Stimulated activated naive CD8-positive, alpha-beta T cell treated with anti-CD3 and anti-CD28 coated beads, Interleukin-15, Interleukin-2, amounts not matched to agents 100 ng/mL and 50 ng/mL, for 24 hours (primary cell): ENCODE data around the gene STOML2.

ENCODE experiments used
- H3K27ac Mint-ChIP-seq: one replicate; pipeline ENCODE4 v1.8.0; 2021; ENCODE audit warnings: mild to moderate bottlenecking, mixed read lengths
- H3K27me3 Mint-ChIP-seq: one replicate; pipeline ENCODE4 v1.8.0; 2021; ENCODE audit warnings: mixed read lengths
- H3K36me3 Mint-ChIP-seq: one replicate; pipeline ENCODE4 v1.8.0; 2021; ENCODE audit warnings: low read depth, mixed read lengths
- H3K4me1 Mint-ChIP-seq: one replicate; pipeline ENCODE4 v1.8.0; 2021; ENCODE audit warnings: low read depth, mixed read lengths
- H3K4me3 Mint-ChIP-seq: one replicate; pipeline ENCODE4 v1.8.0; 2021; ENCODE audit warnings: mild to moderate bottlenecking, mixed read lengths
- H3K9me3 Mint-ChIP-seq: one replicate; pipeline ENCODE4 v1.8.0; 2021; ENCODE audit warnings: mixed read lengths

STOML2 gene

GRCh38 chr9:35091536-35091935 lies 11.4 kb downstream of the STOML2 start:
- Mint-ChIP-seq H3K9me3 (no peaks in the 10 kb centered on the region), H3K4me3 (no peak overlapping the region), H3K36me3 (peaks cover 54% of the 10 kb centered on the region), H3K27ac (no peak overlapping the region), H3K27me3 (no peaks in the 10 kb centered on the region), H3K4me1 (peaks cover 22% of the 10 kb centered on the region)

- Mint-ChIP-seq H3K27me3 (no peaks in the 10 kb centered on the region), H3K9me3 (no peaks in the 10 kb centered on the region), H3K4me1 (peaks cover 4% of the 10 kb centered on the region), H3K27ac (no peak overlapping the region), H3K4me3 (no peak overlapping the region), H3K36me3 (peaks cover 54% of the 10 kb centered on the region)
Observed at GRCh38 chr9:35089434-35089833, 13.5 kb downstream of the STOML2 start.

DNA sequence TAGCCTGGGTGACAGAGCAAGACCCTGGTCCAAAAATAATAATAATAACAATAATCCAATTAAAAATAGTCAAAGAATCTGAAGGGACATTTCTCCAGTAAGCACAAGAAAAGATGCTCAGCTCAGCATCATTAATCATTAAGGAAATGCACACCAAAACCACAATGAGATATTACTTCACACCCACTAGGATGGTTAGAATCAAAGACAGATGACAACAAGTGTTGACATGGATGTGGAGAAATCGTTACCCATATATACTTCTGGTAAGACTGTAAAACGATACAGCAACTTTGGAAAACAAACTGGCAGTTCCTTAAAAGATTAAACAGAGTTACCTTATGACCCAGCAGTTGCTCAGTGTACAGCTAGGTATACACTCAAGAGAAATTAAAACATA lies 17.9 kb downstream of the STOML2 start:
- peaks cover 29% of the 10 kb centered on the region for H3K36me3 Mint-ChIP-seq
- H3K27me3 Mint-ChIP-seq, result no peaks in the 10 kb centered on the region
- no peaks in the 10 kb centered on the region for H3K9me3 Mint-ChIP-seq
- H3K27ac Mint-ChIP-seq, result no peak overlapping the region
- H3K4me3 Mint-ChIP-seq, result no peak overlapping the region
- peaks cover 4% of the 10 kb centered on the region for H3K4me1 Mint-ChIP-seq

GRCh38 chr9:35079426-35080341 lies 23.2 kb downstream of the STOML2 start, which contains the start of gene FANCG:
FANCG (minus strand) TSS chr9:35079942; CDS start chr9:35079524, 418 bp downstream.
- Mint-ChIP-seq H3K36me3 (peaks cover 28% of the 10 kb centered on the region), H3K27me3 (no peaks in the 10 kb centered on the region), H3K27ac (peak within 1 kb of the TSS; percentile 98), H3K4me1 (peaks cover 27% of the 10 kb centered on the region), H3K4me3 (peak within 1 kb of the TSS; percentile 90), H3K9me3 (no peaks in the 10 kb centered on the region)

DNA sequence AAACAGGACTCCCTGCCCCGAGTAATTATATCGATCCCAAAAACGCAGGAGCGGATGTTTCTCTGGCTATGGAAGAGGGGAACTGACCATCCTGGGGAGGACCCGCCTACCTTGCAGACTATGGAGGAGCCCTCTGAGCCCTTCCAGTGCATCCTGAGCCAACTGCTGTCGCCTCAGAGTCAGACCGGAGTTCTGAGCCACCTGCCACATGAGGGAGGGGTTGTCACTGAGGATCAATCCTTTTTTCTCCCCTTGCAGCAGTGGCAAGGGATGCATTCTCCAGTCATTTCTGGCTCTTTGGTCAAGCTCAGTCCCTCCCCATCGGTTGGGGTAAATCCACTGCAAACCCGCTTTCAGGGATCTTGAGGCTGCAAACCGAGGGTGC lies 23.9 kb downstream of the STOML2 start:
- Mint-ChIP-seq H3K4me3 (peak overlapping the region; percentile 90), H3K27me3 (no peaks in the 10 kb centered on the region), H3K27ac (peak overlapping the region; percentile 98), H3K9me3 (no peaks in the 10 kb centered on the region), H3K36me3 (peaks cover 35% of the 10 kb centered on the region), H3K4me1 (peaks cover 27% of the 10 kb centered on the region)

DNA sequence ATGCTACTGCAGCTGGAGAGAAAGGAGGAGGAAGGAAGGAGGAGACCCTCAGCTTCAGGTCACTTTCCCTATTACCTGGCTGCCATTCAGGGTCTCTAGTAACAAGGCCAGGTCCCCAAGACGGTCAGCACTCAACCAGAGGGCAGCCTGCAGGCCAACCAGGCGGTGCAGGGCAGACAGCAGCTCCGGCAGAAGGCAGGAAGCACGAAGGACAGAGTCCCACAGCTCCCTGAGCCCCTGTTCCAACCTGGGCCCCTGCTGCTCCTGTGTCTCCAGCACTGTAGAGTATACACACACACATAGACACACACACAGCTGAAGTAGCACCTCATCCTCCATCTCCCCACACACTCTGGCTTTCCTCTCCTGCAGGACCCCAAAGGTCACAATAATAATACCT lies 24.9 kb downstream of the STOML2 start:
- Mint-ChIP-seq H3K36me3 (peaks cover 41% of the 10 kb centered on the region), H3K27ac (no peak overlapping the region), H3K4me1 (peaks cover 37% of the 10 kb centered on the region), H3K27me3 (no peaks in the 10 kb centered on the region), H3K9me3 (no peaks in the 10 kb centered on the region), H3K4me3 (peak overlapping the region; percentile 90)

DNA sequence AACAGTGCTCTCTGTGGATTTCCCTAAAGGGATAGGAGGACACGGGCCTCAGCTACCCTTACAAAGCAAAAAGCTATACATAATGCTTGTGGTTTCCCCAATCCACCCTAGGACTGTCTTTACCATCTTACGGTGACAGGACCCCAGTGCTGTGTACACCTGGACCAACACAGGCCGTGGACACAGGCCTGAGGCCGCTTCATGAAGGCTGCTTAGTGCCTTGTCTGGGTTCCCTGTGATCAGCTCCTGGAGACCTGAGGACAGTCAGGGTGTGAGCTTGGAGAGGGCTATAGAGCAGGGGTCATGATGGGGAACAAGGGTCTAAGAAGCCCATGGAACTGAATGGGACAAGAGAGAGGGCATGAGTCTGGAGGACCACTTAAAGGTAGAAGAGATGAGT lies 26.1 kb downstream of the STOML2 start:
- Mint-ChIP-seq H3K27me3 (no peaks in the 10 kb centered on the region), H3K4me1 (peaks cover 43% of the 10 kb centered on the region), H3K27ac (no peak overlapping the region), H3K9me3 (no peaks in the 10 kb centered on the region), H3K36me3 (peaks cover 41% of the 10 kb centered on the region), H3K4me3 (no peak overlapping the region)

DNA sequence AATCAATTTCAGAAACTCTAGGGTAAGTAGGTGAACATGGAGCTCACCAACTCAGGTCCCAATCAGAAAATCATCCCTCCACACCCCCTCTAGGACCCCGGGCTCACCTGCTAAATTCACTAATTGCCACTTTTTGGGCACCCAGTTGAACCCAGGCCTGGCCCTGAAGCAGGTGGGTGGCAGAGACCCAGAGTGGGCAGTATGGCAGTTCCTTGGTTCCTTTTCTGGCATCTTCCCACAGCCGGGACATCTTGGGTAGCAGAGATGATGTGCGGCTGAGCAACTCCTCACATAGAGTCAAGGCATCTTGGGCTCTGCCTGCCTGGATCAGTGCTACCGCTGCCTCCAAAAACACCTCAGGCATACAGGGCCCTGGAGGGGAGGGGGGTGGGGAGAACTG lies 27.6 kb downstream of the STOML2 start:
- H3K9me3 Mint-ChIP-seq, result no peaks in the 10 kb centered on the region
- peaks cover 49% of the 10 kb centered on the region for H3K4me1 Mint-ChIP-seq
- H3K4me3 Mint-ChIP-seq, result no peak overlapping the region
- no peaks in the 10 kb centered on the region for H3K27me3 Mint-ChIP-seq
- peaks cover 54% of the 10 kb centered on the region for H3K36me3 Mint-ChIP-seq
- H3K27ac Mint-ChIP-seq, result no peak overlapping the region

DNA sequence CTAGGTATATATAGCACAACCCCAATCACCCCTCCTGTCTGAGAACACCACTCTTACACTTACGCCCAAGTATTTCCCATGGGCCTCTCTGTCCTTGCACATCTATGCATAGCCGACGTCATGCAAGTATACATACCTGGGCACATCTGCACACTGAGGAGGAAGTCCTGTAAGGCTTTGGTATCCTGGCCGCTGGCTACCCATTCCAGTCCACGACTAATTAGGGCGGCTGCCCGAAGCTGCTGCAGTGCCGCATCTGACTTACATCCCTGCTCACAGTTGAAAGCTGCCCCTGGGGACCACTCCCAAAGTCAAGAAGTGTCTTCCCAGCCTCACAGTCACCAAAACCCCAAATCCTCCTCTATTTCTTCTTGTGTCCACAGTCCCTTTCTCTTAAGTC lies 28.1 kb downstream of the STOML2 start:
- peaks cover 50% of the 10 kb centered on the region for H3K4me1 Mint-ChIP-seq

DNA sequence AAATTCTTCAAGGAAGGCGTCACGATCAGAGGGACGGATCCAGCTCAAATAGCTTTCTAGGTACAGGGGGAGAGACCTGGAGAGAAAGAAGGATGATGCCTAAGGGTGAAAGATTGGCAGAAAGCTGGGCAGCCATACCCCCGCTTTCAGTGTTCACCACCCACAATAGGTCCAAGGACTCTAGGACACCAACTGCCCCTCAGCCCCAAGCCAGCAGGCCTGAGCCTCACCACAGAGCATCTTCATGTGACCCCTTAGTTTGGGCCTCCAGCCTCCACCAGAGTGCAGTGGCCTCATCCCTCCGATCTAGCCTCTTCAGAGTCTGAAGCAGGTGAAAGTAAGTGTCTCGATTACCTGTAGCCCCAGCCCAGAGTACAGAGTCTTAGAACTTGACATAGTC lies 28.8 kb downstream of the STOML2 start:
- Mint-ChIP-seq H3K27ac (no peak overlapping the region), H3K27me3 (no peaks in the 10 kb centered on the region), H3K4me3 (no peak overlapping the region), H3K4me1 (peaks cover 55% of the 10 kb centered on the region), H3K9me3 (no peaks in the 10 kb centered on the region), H3K36me3 (peaks cover 66% of the 10 kb centered on the region)

More for the DNA sequence above, 28.1 kb downstream of the STOML2 start:
- peaks cover 60% of the 10 kb centered on the region for H3K36me3 Mint-ChIP-seq
- no peaks in the 10 kb centered on the region for H3K27me3 Mint-ChIP-seq
- H3K4me3 Mint-ChIP-seq, result no peak overlapping the region
- no peaks in the 10 kb centered on the region for H3K9me3 Mint-ChIP-seq
- H3K27ac Mint-ChIP-seq, result peak overlapping the region; percentile 3

DNA sequence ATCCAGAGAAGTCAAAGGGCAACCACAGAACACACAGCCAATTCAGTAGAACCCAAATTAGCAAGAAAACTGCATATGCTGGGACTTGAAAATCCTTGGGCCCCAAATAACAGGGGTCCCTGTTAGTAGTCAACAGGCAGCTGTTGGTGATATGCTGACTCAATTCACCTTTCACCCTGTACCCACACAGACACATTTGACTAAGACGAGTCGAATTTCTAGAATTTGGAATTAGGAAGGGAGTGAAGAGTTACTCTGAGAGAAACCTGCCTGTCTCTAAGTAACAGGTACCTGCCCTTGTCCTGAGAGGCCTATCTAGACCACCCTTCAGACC lies 29.7 kb downstream of the STOML2 start:
- Mint-ChIP-seq H3K4me1 (peaks cover 56% of the 10 kb centered on the region), H3K27me3 (no peaks in the 10 kb centered on the region), H3K4me3 (peak overlapping the region; percentile 96), H3K27ac (peak overlapping the region; percentile 95), H3K36me3 (peaks cover 69% of the 10 kb centered on the region), H3K9me3 (no peaks in the 10 kb centered on the region)

- Mint-ChIP-seq H3K4me3 (peak within 1 kb of the TSS; percentile 96), H3K36me3 (peaks cover 73% of the 10 kb centered on the region), H3K27me3 (no peaks in the 10 kb centered on the region), H3K4me1 (peaks cover 57% of the 10 kb centered on the region), H3K9me3 (no peaks in the 10 kb centered on the region), H3K27ac (peak within 1 kb of the TSS; percentile 96)
Observed at GRCh38 chr9:35072461-35073278, 30.3 kb downstream of the STOML2 start, which contains the start of gene VCP. VCP (minus strand) TSS chr9:35072625; CDS start chr9:35072353, 272 bp downstream.

DNA sequence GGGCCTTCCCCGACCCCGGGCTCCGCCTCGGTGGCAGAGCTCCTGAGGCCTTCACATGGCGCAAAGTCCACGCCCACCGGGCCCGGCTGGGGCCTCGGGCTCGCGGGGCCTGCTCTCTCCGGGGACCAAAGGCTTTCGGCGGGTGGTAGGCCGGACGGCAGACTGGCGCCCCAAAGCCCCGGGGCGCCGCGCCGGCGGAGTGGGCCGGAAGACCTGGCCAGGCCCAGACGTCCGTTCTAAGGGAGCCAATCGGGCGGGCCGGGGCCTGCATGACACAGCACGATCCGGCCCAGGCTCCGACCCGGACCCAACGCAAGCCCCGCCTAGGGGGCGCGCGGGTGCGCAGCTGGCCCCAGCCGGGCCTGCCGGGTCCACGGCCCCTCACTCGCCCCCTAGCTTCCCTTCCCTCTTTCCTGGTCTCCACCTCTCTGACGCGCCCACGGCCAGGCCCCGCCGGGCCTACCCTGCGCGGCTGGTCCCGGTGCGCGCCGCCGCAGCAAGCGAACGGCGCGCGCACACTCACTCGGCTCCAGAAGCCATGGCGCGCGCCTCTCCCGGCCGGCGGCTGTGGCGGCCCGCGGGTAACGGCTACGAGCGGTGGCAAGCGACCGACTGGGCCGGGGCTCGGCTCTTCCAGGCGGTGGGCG lies 31.0 kb downstream of the STOML2 start:
- Mint-ChIP-seq H3K9me3 (no peaks in the 10 kb centered on the region), H3K4me3 (peak overlapping the region; percentile 96), H3K27me3 (no peaks in the 10 kb centered on the region), H3K27ac (peak overlapping the region; percentile 96), H3K4me1 (peaks cover 58% of the 10 kb centered on the region), H3K36me3 (peaks cover 75% of the 10 kb centered on the region)

DNA sequence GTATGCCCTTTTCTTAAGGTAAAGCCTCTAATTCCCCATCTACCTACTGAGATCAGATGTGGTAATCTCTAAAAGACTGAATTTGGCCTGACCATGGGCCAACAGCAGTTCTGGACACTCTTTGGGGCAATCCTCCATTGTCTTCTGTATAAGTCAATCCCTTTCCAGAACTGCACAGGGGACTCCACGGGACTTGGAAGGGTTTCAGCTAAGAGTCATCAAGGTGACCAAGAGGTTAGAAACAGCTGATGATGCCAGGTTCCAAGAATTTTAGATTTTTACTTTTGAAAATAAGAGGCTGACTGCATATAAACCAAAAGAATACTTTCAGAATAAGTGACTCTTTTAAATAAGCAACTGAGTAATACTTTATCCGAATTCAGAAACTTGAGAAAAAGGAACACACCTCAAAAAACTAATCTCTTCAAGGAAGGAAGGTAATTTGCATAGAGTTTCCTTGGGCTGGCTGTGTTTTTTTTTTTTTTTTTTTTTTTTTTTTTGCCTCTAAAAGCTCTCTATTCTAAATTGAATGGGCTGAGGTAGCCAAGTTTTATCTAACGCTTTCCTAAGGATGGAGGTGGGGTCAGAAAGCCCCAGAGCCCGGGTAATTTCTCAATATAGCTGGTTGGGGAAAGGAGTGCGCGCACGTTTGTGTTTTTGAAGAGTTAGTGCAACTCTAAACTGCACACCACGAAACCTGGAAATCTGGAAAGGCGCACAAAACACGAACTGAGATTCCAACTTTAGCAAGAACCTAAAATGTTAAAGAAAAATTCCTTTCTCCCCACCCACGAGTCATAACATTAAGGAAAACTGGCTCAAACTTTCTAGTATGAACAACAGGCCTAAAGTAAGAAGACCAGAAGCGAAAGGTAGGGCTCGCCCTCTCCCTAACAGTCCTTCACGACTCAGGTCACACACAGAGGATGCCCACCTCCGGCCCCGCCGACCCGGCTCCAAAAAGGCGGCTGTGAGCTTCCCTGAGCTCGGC lies 31.8 kb downstream of the STOML2 start:
- no peaks in the 10 kb centered on the region for H3K9me3 Mint-ChIP-seq
- peak overlapping the region; percentile 96 for H3K27ac Mint-ChIP-seq
- peak overlapping the region; percentile 96 for H3K4me3 Mint-ChIP-seq
- peaks cover 74% of the 10 kb centered on the region for H3K36me3 Mint-ChIP-seq
- no peaks in the 10 kb centered on the region for H3K27me3 Mint-ChIP-seq
- H3K4me1 Mint-ChIP-seq, result peaks cover 58% of the 10 kb centered on the region
